Measurements from ENCODE around the gene RBM47. TPM values are rescaled to one million over a fixed set of nuclear protein-coding genes. Genes with fewer than 3 reads are reported as not detected.

RBM47 gene
- total RNA-seq, 1 experiment from 2014 or later = 70.3 TPM

- no peak overlapping the region for H3K9ac ChIP-seq (ENCODE audit: extremely low read depth, insufficient read length, low read length)
- H3K4me3 Mint-ChIP-seq = peak overlapping the region in 1 of 2 experiments; percentile 21; a peak in 2 of 5 replicates
- no peak overlapping the region for H2BK120ac ChIP-seq (ENCODE audit: low read depth, low read length, poor library complexity, severe bottlenecking)
- H3K27me3 Mint-ChIP-seq (ENCODE audit: low read depth) = peaks cover 2% of the 10 kb centered on the region; the same call in 1 of the 2 replicates
- no peak overlapping the region for H2BK20ac ChIP-seq (ENCODE audit: low read depth, low read length, poor library complexity, severe bottlenecking)
- no peak overlapping the region for H3K4ac ChIP-seq (ENCODE audit: low read depth, low read length)
- H4K8ac ChIP-seq (replicated peaks; ENCODE audit: insufficient read length, low read depth, low read length) = no peak overlapping the region
- peaks cover 4% of the 10 kb centered on the region; the same call in 1 of the 2 replicates for H3K4me1 ChIP-seq (ENCODE audit: insufficient read depth, low read length)
- H3K27me3 ChIP-seq (ENCODE audit: insufficient read depth, low read length) = no peaks in the 10 kb centered on the region
- no peaks in the 10 kb centered on the region; a peak in 1 of 7 replicates for H3K36me3 Mint-ChIP-seq (ENCODE audit: insufficient read depth in 1 of 3, low read depth in 3 of 3)
- no peak overlapping the region for H3K18ac ChIP-seq (ENCODE audit: insufficient read length, low read depth, low read length)
- no peak for DNase-seq
- H3K27ac ChIP-seq (ENCODE audit: insufficient read length, low read depth, low read length) = no peak overlapping the region
- WGBS (ENCODE audit: extremely low coverage, insufficient read length, low lambda C conversion rate) = no CpG with 5 or more reads among the region's 9 CpGs
- H4K91ac ChIP-seq (ENCODE audit: insufficient read length, low read depth, low read length) = no peak overlapping the region
- H3K23me2 ChIP-seq (ENCODE audit: insufficient read length, low read depth, low read length, poor library complexity, severe bottlenecking) = no peaks in the 10 kb centered on the region
- H3K14ac ChIP-seq (ENCODE audit: insufficient read depth, low read length) = no peak overlapping the region
- H3K23ac ChIP-seq (ENCODE audit: insufficient read length, low read depth, low read length) = no peak overlapping the region
- H3K79me2 ChIP-seq (ENCODE audit: insufficient read depth, low read length) = no peaks in the 10 kb centered on the region
- H3K9me3 ChIP-seq (ENCODE audit: control insufficient read depth, low read depth, low read length) = no peaks in the 10 kb centered on the region
- no peak overlapping the region for H3T11ph ChIP-seq (ENCODE audit: low read length)
- no peak overlapping the region for H4K5ac ChIP-seq (ENCODE audit: insufficient read length, low read depth, low read length)
- H3K9me3 Mint-ChIP-seq = no peaks in the 10 kb centered on the region
- no peak overlapping the region for H2AFZ ChIP-seq (ENCODE audit: low read length)
- no peak overlapping the region for H2BK15ac ChIP-seq (ENCODE audit: low read depth, low read length)
- H4K20me1 ChIP-seq (ENCODE audit: control insufficient read depth, insufficient read depth, insufficient read length) = no peaks in the 10 kb centered on the region
- no peak overlapping the region for H2BK12ac ChIP-seq (ENCODE audit: insufficient read length, low read depth, low read length)
- H3K4me1 Mint-ChIP-seq = peaks cover 31 to 36% of the 10 kb centered on the region in 2 experiments
- H3K4me2 ChIP-seq (ENCODE audit: insufficient read depth, insufficient read length, low read length) = no peak overlapping the region
- H3K56ac ChIP-seq (ENCODE audit: insufficient read length, low read depth, low read length) = no peak overlapping the region
- H3K79me1 ChIP-seq (ENCODE audit: insufficient read depth, low read depth, low read length, poor library complexity, severe bottlenecking) = no peaks in the 10 kb centered on the region
- peak overlapping the region in 2 of 3 experiments; percentile 10 to 93; a peak in 4 of 7 replicates for H3K27ac Mint-ChIP-seq
- no peak overlapping the region for H2AK5ac ChIP-seq (ENCODE audit: insufficient read length, low read length)
- no peak overlapping the region for H2BK5ac ChIP-seq (ENCODE audit: insufficient read length, low read length)
- TF ChIP-seq CTCF (conservative IDR thresholded peaks at IDR 0.05) = no peak
These were observed 19.1 kb upstream of the RBM47 start for GRCh38 chr4:40648742-40649281.

All from H9 (cell line).